Neural cell (in vitro differentiated cells): ENCODE measurements around the gene OGT. TPM values are rescaled to one million over a fixed set of nuclear protein-coding genes. Genes with fewer than 3 reads are reported as not detected.

Experiments used
- H2AFZ ChIP-seq: fragments of 200-600, 300-800 bp; sonication (generic), shearing (Covaris generic); 2 replicates; pipeline ENCODE4 v1.6.0; 2014; ENCODE audit warnings: low read depth, mild to moderate bottlenecking, antibody characterized with exemption, low read length, moderate library complexity
- H3F3A ChIP-seq: fragments of 200-600 bp; shearing (Covaris generic); 2 replicates; pipeline ENCODE4 v1.6.1; 2016; ENCODE audit warnings: mild to moderate bottlenecking, moderate library complexity, mixed read lengths, antibody characterized with exemption, low read length; ENCODE audit not compliant: insufficient read depth, poor library complexity, severe bottlenecking
- H3K27ac ChIP-seq: fragments of 200-600, 300-800 bp; sonication (generic), shearing (Covaris generic); 2 replicates; pipeline ENCODE4 v1.5.1; 2014; ENCODE audit warnings: mild to moderate bottlenecking, low read length, moderate library complexity
- H3K27me3 ChIP-seq: fragments of 300-800, 200-600 bp; sonication (generic), shearing (Covaris generic); 2 replicates; pipeline ENCODE4 v1.6.0; 2014; ENCODE audit warnings: mild to moderate bottlenecking, low read depth, low read length, moderate library complexity; ENCODE audit not compliant: insufficient read depth
- H3K36me3 ChIP-seq: fragments of 300-800, 200-600 bp; sonication (generic), shearing (Covaris generic); 2 replicates; pipeline ENCODE4 v1.5.1; 2014; ENCODE audit warnings: mild to moderate bottlenecking, antibody characterized with exemption, low read length, moderate library complexity; ENCODE audit not compliant: insufficient read depth
- H3K4me2 ChIP-seq: fragments of 300-800, 200-600 bp; sonication (generic), shearing (Covaris generic); 2 replicates; pipeline ENCODE4 v1.6.0; 2014; ENCODE audit warnings: mild to moderate bottlenecking, low read length
- H3K4me3 ChIP-seq: fragments of 300-800, 200-600 bp; sonication (generic), shearing (Covaris generic); 2 replicates; pipeline ENCODE4 v1.5.1; 2014; ENCODE audit warnings: mild to moderate bottlenecking, low read length, moderate library complexity
- H3K79me2 ChIP-seq: fragments of 200-600 bp; shearing (Covaris generic); replicated peaks from 2 replicates; pipeline ENCODE4 v1.6.0; 2014; ENCODE audit warnings: mild to moderate bottlenecking, low read length, moderate library complexity; ENCODE audit not compliant: insufficient read depth
- H3K9ac ChIP-seq: fragments of 300-800, 200-600 bp; sonication (generic), shearing (Covaris generic); 2 replicates; pipeline ENCODE4 v1.6.1; 2016; ENCODE audit warnings: mild to moderate bottlenecking, low read length, mixed read lengths
- H3K9me2 ChIP-seq: fragments of 200-600 bp; shearing (Covaris generic); 2 replicates; pipeline ENCODE4 v1.6.1; 2016; ENCODE audit warnings: mild to moderate bottlenecking, low read length, mixed read lengths; ENCODE audit not compliant: insufficient read depth
- H3K9me3 ChIP-seq: fragments of 200-600, 300-800 bp; sonication (generic), shearing (Covaris generic); 2 replicates; pipeline ENCODE4 v1.6.1; 2016; ENCODE audit warnings: mild to moderate bottlenecking, mixed run types, low read length, moderate library complexity, mixed read lengths
- H4K20me1 ChIP-seq: fragments of 200-600 bp; shearing (Covaris generic); 2 replicates; pipeline ENCODE4 v1.6.1; 2016; ENCODE audit warnings: mild to moderate bottlenecking, mixed run types; ENCODE audit not compliant: insufficient read depth
- EP300 ChIP-seq: fragments of 450-650 bp; conservative IDR thresholded peaks from 2 replicates; pipeline ENCODE4 v1.6.1; 2014; ENCODE audit warnings: antibody characterized with exemption, mild to moderate bottlenecking, moderate library complexity; ENCODE audit not compliant: poor library complexity, severe bottlenecking
- EZH2 ChIP-seq: fragments of 200-600, 300-800 bp; shearing (Covaris generic), sonication (generic); IDR thresholded peaks from 2 replicates; pipeline ENCODE4 v1.6.1; 2014; ENCODE audit warnings: antibody characterized with exemption, low read length, borderline replicate concordance, mild to moderate bottlenecking; ENCODE audit not compliant: insufficient read depth, poor library complexity, severe bottlenecking
- MXI1 ChIP-seq: fragments of 450-650 bp; conservative IDR thresholded peaks from 2 replicates; pipeline ENCODE4 v1.6.1; 2014; ENCODE audit warnings: antibody characterized with exemption, mild to moderate bottlenecking; ENCODE audit not compliant: poor library complexity, severe bottlenecking
- POLR2AphosphoS5 ChIP-seq: IDR thresholded peaks from 2 replicates; pipeline ENCODE4 v1.6.1; 2012
- RAD21 ChIP-seq: fragments of 450-650 bp; conservative IDR thresholded peaks from 2 replicates; pipeline ENCODE4 v1.6.1; 2014; ENCODE audit warnings: antibody characterized with exemption, mild to moderate bottlenecking, moderate library complexity
- SMC3 ChIP-seq: fragments of 450-650 bp; conservative IDR thresholded peaks from 2 replicates; pipeline ENCODE4 v1.6.1; 2014; ENCODE audit warnings: antibody characterized with exemption, mild to moderate bottlenecking, moderate library complexity; ENCODE audit not compliant: poor library complexity
- TAF1 ChIP-seq: IDR thresholded peaks from 2 replicates; pipeline ENCODE4 v1.6.1; 2012; ENCODE audit warnings: low read depth
- polyA minus RNA-seq: library from RNA; depleted of rRNA, polyadenylated mRNA; stranded (reverse); fragments of >200 nt; gene quantifications from 2 replicates; pipeline ENCODE4 v1.2.3, GENCODE V29; 2014
- polyA plus RNA-seq: library from polyadenylated mRNA; depleted of rRNA; stranded (reverse); fragments of >200 nt; gene quantifications from 2 replicates; pipeline ENCODE4 v1.2.3, GENCODE V29; 2014
- TF ChIP-seq, protein P1 (sequence below): fragments of 450-650 bp; IDR thresholded peaks from 2 replicates; pipeline ENCODE4 v1.5.1; 2014; ENCODE audit warnings: antibody characterized with exemption, mild to moderate bottlenecking, moderate library complexity; ENCODE audit not compliant: poor library complexity, severe bottlenecking
- TF ChIP-seq, protein P2 (sequence below): IDR thresholded peaks from 2 replicates; pipeline ENCODE4 v1.6.1; 2012; ENCODE audit warnings: borderline replicate concordance

The OGT gene
- polyA plus RNA-seq (322 and 340 TPM in 2 replicates), polyA minus RNA-seq (222 and 256 TPM in 2 replicates)

DNA sequence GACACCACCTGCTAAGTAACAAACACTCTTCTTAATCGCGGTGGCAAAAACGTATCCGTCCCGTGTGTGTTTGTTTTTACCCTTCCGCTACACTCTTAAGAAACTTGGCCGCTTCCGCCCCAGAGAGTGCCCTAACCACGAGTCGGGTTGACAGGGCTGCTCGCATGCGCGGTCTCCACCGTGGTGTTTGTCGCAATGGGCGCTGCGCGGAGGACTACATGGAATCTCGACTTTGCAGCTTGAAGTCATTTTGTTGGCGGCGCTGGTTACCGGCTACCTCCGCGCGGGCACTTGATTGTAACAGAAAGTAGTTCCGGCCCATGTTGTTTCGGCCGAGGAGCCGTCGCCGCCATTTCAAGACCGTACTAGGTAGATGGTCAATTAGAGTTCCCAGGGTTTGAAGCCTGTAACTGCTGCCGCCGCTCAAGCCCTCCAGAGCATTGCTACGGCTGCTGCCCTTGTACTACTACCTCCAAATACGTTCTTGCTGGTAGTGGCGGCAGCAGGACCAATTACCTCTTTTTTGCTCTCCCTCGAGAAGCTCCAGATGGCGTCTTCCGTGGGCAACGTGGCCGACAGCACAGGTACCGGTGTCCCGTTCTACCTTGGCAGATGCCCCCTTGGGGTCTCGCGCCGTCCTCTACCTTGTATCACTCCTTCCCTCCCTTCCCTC lies at the start of gene OGT:
TSS of gene OGT (plus strand) at position 352 of the 673 bp plus-strand sequence. CDS start at position 548, 196 bp downstream.
- peaks cover 42% of the 10 kb centered on the region for H3K79me2 ChIP-seq
- peak within 1 kb of the TSS; percentile 87 for H3K4me3 ChIP-seq
- peak within 1 kb of the TSS; percentile 89 for H3K9ac ChIP-seq
- H3K36me3 ChIP-seq, result no peaks in the 10 kb centered on the region
- H4K20me1 ChIP-seq, result no peaks in the 10 kb centered on the region
- no peaks in the 10 kb centered on the region for H3K9me3 ChIP-seq
- peak within 1 kb of the TSS; percentile 59 for H3K4me2 ChIP-seq
- H3K9me2 ChIP-seq, result no peaks in the 10 kb centered on the region
- H2AFZ ChIP-seq, result peak within 1 kb of the TSS; percentile 33
- peak; percentile 27 for TF ChIP-seq EP300
- TF ChIP-seq, protein P1, sequence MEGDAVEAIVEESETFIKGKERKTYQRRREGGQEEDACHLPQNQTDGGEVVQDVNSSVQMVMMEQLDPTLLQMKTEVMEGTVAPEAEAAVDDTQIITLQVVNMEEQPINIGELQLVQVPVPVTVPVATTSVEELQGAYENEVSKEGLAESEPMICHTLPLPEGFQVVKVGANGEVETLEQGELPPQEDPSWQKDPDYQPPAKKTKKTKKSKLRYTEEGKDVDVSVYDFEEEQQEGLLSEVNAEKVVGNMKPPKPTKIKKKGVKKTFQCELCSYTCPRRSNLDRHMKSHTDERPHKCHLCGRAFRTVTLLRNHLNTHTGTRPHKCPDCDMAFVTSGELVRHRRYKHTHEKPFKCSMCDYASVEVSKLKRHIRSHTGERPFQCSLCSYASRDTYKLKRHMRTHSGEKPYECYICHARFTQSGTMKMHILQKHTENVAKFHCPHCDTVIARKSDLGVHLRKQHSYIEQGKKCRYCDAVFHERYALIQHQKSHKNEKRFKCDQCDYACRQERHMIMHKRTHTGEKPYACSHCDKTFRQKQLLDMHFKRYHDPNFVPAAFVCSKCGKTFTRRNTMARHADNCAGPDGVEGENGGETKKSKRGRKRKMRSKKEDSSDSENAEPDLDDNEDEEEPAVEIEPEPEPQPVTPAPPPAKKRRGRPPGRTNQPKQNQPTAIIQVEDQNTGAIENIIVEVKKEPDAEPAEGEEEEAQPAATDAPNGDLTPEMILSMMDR, result no peak
- TF ChIP-seq TAF1, result peak; percentile 68
- no peak for TF ChIP-seq EZH2
- TF ChIP-seq, protein P2, sequence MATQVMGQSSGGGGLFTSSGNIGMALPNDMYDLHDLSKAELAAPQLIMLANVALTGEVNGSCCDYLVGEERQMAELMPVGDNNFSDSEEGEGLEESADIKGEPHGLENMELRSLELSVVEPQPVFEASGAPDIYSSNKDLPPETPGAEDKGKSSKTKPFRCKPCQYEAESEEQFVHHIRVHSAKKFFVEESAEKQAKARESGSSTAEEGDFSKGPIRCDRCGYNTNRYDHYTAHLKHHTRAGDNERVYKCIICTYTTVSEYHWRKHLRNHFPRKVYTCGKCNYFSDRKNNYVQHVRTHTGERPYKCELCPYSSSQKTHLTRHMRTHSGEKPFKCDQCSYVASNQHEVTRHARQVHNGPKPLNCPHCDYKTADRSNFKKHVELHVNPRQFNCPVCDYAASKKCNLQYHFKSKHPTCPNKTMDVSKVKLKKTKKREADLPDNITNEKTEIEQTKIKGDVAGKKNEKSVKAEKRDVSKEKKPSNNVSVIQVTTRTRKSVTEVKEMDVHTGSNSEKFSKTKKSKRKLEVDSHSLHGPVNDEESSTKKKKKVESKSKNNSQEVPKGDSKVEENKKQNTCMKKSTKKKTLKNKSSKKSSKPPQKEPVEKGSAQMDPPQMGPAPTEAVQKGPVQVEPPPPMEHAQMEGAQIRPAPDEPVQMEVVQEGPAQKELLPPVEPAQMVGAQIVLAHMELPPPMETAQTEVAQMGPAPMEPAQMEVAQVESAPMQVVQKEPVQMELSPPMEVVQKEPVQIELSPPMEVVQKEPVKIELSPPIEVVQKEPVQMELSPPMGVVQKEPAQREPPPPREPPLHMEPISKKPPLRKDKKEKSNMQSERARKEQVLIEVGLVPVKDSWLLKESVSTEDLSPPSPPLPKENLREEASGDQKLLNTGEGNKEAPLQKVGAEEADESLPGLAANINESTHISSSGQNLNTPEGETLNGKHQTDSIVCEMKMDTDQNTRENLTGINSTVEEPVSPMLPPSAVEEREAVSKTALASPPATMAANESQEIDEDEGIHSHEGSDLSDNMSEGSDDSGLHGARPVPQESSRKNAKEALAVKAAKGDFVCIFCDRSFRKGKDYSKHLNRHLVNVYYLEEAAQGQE, result peak; percentile 66
- TF ChIP-seq POLR2AphosphoS5, result peak; percentile 87
- no peak for TF ChIP-seq MXI1
- no peak for TF ChIP-seq SMC3
- H3K27ac ChIP-seq, result peak within 1 kb of the TSS; percentile 86
- no peaks in the 10 kb centered on the region for H3F3A ChIP-seq
- no peaks in the 10 kb centered on the region for H3K27me3 ChIP-seq

- Histone ChIP-seq H2AFZ (no peak overlapping the region), H3K4me3 (no peak overlapping the region)
- TF ChIP-seq TAF1, result no peak
- no peak for TF ChIP-seq SMC3
- TF ChIP-seq MXI1, result no peak
- TF ChIP-seq, protein P2, result no peak
- TF ChIP-seq EP300, result no peak
- TF ChIP-seq, protein P1, result no peak
- no peak for TF ChIP-seq POLR2AphosphoS5
- TF ChIP-seq RAD21, result no peak
- TF ChIP-seq EZH2, result no peak
Observed at GRCh38 chrX:71487814-71488213, 45.1 kb upstream of the OGT start.

More at GRCh38 chrX:71487814-71488213, 45.1 kb upstream of the OGT start:
- no peaks in the 10 kb centered on the region for H3K27me3 ChIP-seq
- no peaks in the 10 kb centered on the region for H3K9me3 ChIP-seq
- no peaks in the 10 kb centered on the region for H3K79me2 ChIP-seq
- H3K9me2 ChIP-seq, result no peaks in the 10 kb centered on the region
- H3K36me3 ChIP-seq, result no peaks in the 10 kb centered on the region
- H4K20me1 ChIP-seq, result no peaks in the 10 kb centered on the region
- H3F3A ChIP-seq, result no peaks in the 10 kb centered on the region
- no peak overlapping the region for H3K27ac ChIP-seq
- H3K9ac ChIP-seq, result no peak overlapping the region
- H3K4me2 ChIP-seq, result no peak overlapping the region
